CD14-positive monocyte (primary cell): Measurements from ENCODE around the gene PSMD14. TPM values are rescaled to one million over a fixed set of nuclear protein-coding genes. Genes with fewer than 3 reads are reported as not detected.
"Not testable (repeated sequence)": the region's sequence is repeated elsewhere in the genome, so short reads cannot be mapped to it uniquely, and the experiment has no call there.

Experiments
- DNase-seq, 3 donors: peaks; one replicate each; pipeline ENCODE4 v3.0.0-alpha.2; 2011 to 2022
- H2AFZ ChIP-seq: 2 replicates; pipeline ENCODE4 v1.6.0; 2012; ENCODE audit warnings: mild to moderate bottlenecking, low read depth, low read length, inconsistent platforms; ENCODE audit not compliant: insufficient read depth, poor library complexity, severe bottlenecking
- H3K27ac ChIP-seq, 2 donors: 1 replicate in 1 of 2; 2 replicates in 1 of 2; pipeline ENCODE4 v1.5.1; 2012 to 2013; ENCODE audit warnings: low read length in 2 of 2, control low read depth in 1 of 2, inconsistent platforms in 1 of 2, low read depth in 1 of 2, mild to moderate bottlenecking in 1 of 2
- H3K27me3 ChIP-seq, 2 donors: one replicate each; pipeline versions ENCODE4 v1.6.0 to v1.6.1; 2011 to 2013; ENCODE audit warnings: low read length in 2 of 2; ENCODE audit not compliant: control insufficient read depth in 2 of 2, insufficient read depth in 2 of 2
- H3K36me3 ChIP-seq, 2 donors: replicated peaks in 1 of 2; 1 replicate in 1 of 2; 2 replicates in 1 of 2; pipeline versions ENCODE4 v1.5.1 to v1.6.1; 2012 to 2013; ENCODE audit warnings: low read length in 2 of 2, control low read depth in 1 of 2, inconsistent platforms in 1 of 2, mild to moderate bottlenecking in 1 of 2; ENCODE audit not compliant: insufficient read depth in 2 of 2, control insufficient read depth in 1 of 2
- H3K4me1 ChIP-seq, 2 donors: 1 replicate in 1 of 2; 2 replicates in 1 of 2; pipeline versions ENCODE4 v1.5.1 to v1.6.1; 2012 to 2013; ENCODE audit warnings: low read length in 2 of 2, control low read depth in 1 of 2, inconsistent platforms in 1 of 2, mild to moderate bottlenecking in 1 of 2, moderate library complexity in 1 of 2; ENCODE audit not compliant: insufficient read depth in 2 of 2, control insufficient read depth in 1 of 2
- H3K4me2 ChIP-seq: replicated peaks from 2 replicates; pipeline ENCODE3; 2012; ENCODE audit warnings: low read length, moderate library complexity, mild to moderate bottlenecking; ENCODE audit not compliant: poor library complexity, severe bottlenecking; ENCODE audit errors: extremely low read depth
- H3K4me3 ChIP-seq, 3 experiments: fragments of 200-600 bp in 1 of 3; sonication (generic) in 1 of 3; replicated peaks in 1 of 3; 1 replicate in 2 of 3; 2 replicates in 1 of 3; pipeline ENCODE4 v1.5.1; 2011 to 2013; ENCODE audit warnings: low read length in 3 of 3, mild to moderate bottlenecking in 3 of 3, control low read depth in 2 of 3, low read depth in 2 of 3, inconsistent platforms in 1 of 3, moderate library complexity in 1 of 3
- H3K79me2 ChIP-seq: 2 replicates; pipeline ENCODE4 v1.6.0; 2012; ENCODE audit warnings: mild to moderate bottlenecking, control low read depth, inconsistent platforms, low read length, moderate library complexity; ENCODE audit not compliant: insufficient read depth
- H3K9ac ChIP-seq: 2 replicates; pipeline ENCODE4 v1.6.0; 2017; ENCODE audit warnings: low read length, mild to moderate bottlenecking; ENCODE audit not compliant: insufficient read depth, poor library complexity, severe bottlenecking
- H3K9me3 ChIP-seq, 2 donors: replicated peaks in 1 of 2; 1 replicate in 1 of 2; 2 replicates in 1 of 2; pipeline versions ENCODE4 v1.5.1 to v1.6.1; 2012 to 2013; ENCODE audit warnings: low read length in 2 of 2, control low read depth in 1 of 2; ENCODE audit not compliant: control insufficient read depth in 1 of 2, insufficient read depth in 1 of 2
- H4K20me1 ChIP-seq: 2 replicates; pipeline ENCODE4 v1.6.0; 2012; ENCODE audit warnings: mild to moderate bottlenecking, low read length, control low read depth, moderate library complexity; ENCODE audit not compliant: insufficient read depth
- H3K27ac Mint-ChIP-seq, 7 donors: one replicate each; pipeline ENCODE4 v1.8.0; 2020; ENCODE audit warnings: mild to moderate bottlenecking in 7 of 7, mixed read lengths in 7 of 7, moderate library complexity in 6 of 7, inconsistent platforms in 2 of 7
- H3K27me3 Mint-ChIP-seq, 3 donors: one replicate each; pipeline ENCODE4 v1.8.0; 2021 to 2022; ENCODE audit warnings: low read depth in 3 of 3, mild to moderate bottlenecking in 3 of 3, mixed read lengths in 3 of 3, moderate library complexity in 3 of 3, inconsistent platforms in 1 of 3
- H3K36me3 Mint-ChIP-seq, 2 donors: one replicate each; pipeline ENCODE4 v1.8.0; 2020; ENCODE audit warnings: mixed read lengths in 2 of 2, inconsistent platforms in 1 of 2, mild to moderate bottlenecking in 1 of 2
- H3K4me1 Mint-ChIP-seq: one replicate; pipeline ENCODE4 v1.8.0; 2020; ENCODE audit warnings: mild to moderate bottlenecking, mixed read lengths
- H3K4me3 Mint-ChIP-seq, 2 donors: one replicate each; pipeline ENCODE4 v1.8.0; 2020; ENCODE audit warnings: mild to moderate bottlenecking in 2 of 2, mixed read lengths in 2 of 2, moderate library complexity in 1 of 2
- H3K9me3 Mint-ChIP-seq, 7 donors: one replicate each; pipeline ENCODE4 v1.8.0; 2020 to 2022; ENCODE audit warnings: mixed read lengths in 7 of 7, mild to moderate bottlenecking in 6 of 7, moderate library complexity in 6 of 7, inconsistent platforms in 2 of 7
- WGBS: methylation state at CpG from one replicate; pipeline ENCODE4 v1.1.5; 2013; ENCODE audit warnings: missing lambda C conversion rate; ENCODE audit not compliant: insufficient coverage; 5-methylcytosine and 5-hydroxymethylcytosine counted together
- intact Hi-C, 2 donors: fragments of 100-400 bp; cut with micrococcal nuclease; formaldehyde crosslinking; loops; one replicate each; pipeline versions ENCODE4 v1.15.0 to v1.15.1; 2023
- polyA plus RNA-seq, 3 donors: library from polyadenylated mRNA; depleted of rRNA in 1 of 3; unstranded in 2 of 3; stranded (reverse) in 1 of 3; fragments of 300-500 nt in 2 of 3; fragments of >200 nt in 1 of 3; fragmentation: Illumina TruSeq in 2 of 3; gene quantifications; 1 replicate in 2 of 3; 2 replicates in 1 of 3; pipeline ENCODE4 v1.2.3, GENCODE V29; 2012 to 2021

PSMD14 gene
- polyA plus RNA-seq, 3 donors, result 8.7 to 37.8 (median 29.3) TPM

GRCh38 chr2:161279230-161279815, 28.9 kb upstream of the PSMD14 start:
- H3K27me3 Mint-ChIP-seq, H3K9me3 Mint-ChIP-seq, H3K36me3 Mint-ChIP-seq, H3K4me1 ChIP-seq, H2AFZ ChIP-seq, H4K20me1 ChIP-seq, H3K9ac ChIP-seq, H3K27ac ChIP-seq, H3K4me1 Mint-ChIP-seq, H3K9me3 ChIP-seq, H3K36me3 ChIP-seq, H3K4me3 Mint-ChIP-seq, H3K4me2 ChIP-seq, DNase-seq, H3K79me2 ChIP-seq, intact Hi-C loops, H3K4me3 ChIP-seq, H3K27me3 ChIP-seq: not testable (repeated sequence)
- no CpG with 5 or more reads among the region's 5 CpGs for WGBS
- H3K27ac Mint-ChIP-seq, result peak overlapping the region in 1 of 7 donors; percentile 32

GRCh38 chr2:161280906-161281323, 27.3 kb upstream of the PSMD14 start:
- H3K27ac Mint-ChIP-seq, H3K4me2 ChIP-seq, H3K9ac ChIP-seq, H3K27ac ChIP-seq, H2AFZ ChIP-seq, H3K79me2 ChIP-seq, H3K4me3 Mint-ChIP-seq, DNase-seq, H3K27me3 Mint-ChIP-seq, H4K20me1 ChIP-seq, H3K36me3 Mint-ChIP-seq, H3K9me3 Mint-ChIP-seq, H3K4me3 ChIP-seq, H3K36me3 ChIP-seq, H3K27me3 ChIP-seq, H3K4me1 Mint-ChIP-seq, H3K4me1 ChIP-seq, H3K9me3 ChIP-seq, intact Hi-C loops: not testable (repeated sequence)
- 84% methylated on average over 12 of the region's 18 CpGs for WGBS

GRCh38 chr2:161281615-161282310, 26.5 kb upstream of the PSMD14 start:
- H3K9me3 Mint-ChIP-seq, H3K4me3 Mint-ChIP-seq, H3K9ac ChIP-seq, H3K9me3 ChIP-seq, intact Hi-C loops, H3K27ac ChIP-seq, H3K4me1 ChIP-seq, H3K36me3 ChIP-seq, H2AFZ ChIP-seq, H3K27ac Mint-ChIP-seq, H3K4me2 ChIP-seq, H3K4me3 ChIP-seq, H3K4me1 Mint-ChIP-seq, H3K36me3 Mint-ChIP-seq, H3K27me3 ChIP-seq, H4K20me1 ChIP-seq, DNase-seq, H3K27me3 Mint-ChIP-seq, H3K79me2 ChIP-seq: not testable (repeated sequence)
- WGBS, result 92% methylated on average over 11 of the region's 11 CpGs

GRCh38 chr2:161282311-161282644, 25.9 kb upstream of the PSMD14 start:
- H3K9ac ChIP-seq, result not testable (repeated sequence)

More at GRCh38 chr2:161282311-161282644, 25.9 kb upstream of the PSMD14 start:
- H3K27ac ChIP-seq, H3K4me1 ChIP-seq, H2AFZ ChIP-seq, H3K36me3 Mint-ChIP-seq, H3K27me3 Mint-ChIP-seq, H3K4me1 Mint-ChIP-seq, H3K27me3 ChIP-seq, H3K9me3 Mint-ChIP-seq, H3K4me3 Mint-ChIP-seq, H3K27ac Mint-ChIP-seq, H4K20me1 ChIP-seq, DNase-seq, H3K4me2 ChIP-seq, H3K9me3 ChIP-seq, intact Hi-C loops, H3K4me3 ChIP-seq, H3K79me2 ChIP-seq, H3K36me3 ChIP-seq: not testable (repeated sequence)
- 95% methylated on average over 9 of the region's 9 CpGs for WGBS
